Glutamatergic neuron (in vitro differentiated cells): Measurements from ENCODE around the gene STRN4. TPM values are rescaled to one million over a fixed set of nuclear protein-coding genes. Genes with fewer than 3 reads are reported as not detected.

Experiments used
- DNase-seq: peaks from one replicate; pipeline ENCODE4 v3.0.0; 2022
- H3K27ac Mint-ChIP-seq: one replicate; pipeline ENCODE4 v1.8.0; 2020; ENCODE audit warnings: mild to moderate bottlenecking, mixed read lengths, inconsistent platforms; ENCODE audit not compliant: unreplicated experiment
- H3K27me3 Mint-ChIP-seq: one replicate; pipeline ENCODE4 v1.8.0; 2020; ENCODE audit warnings: mild to moderate bottlenecking, moderate library complexity, mixed read lengths, inconsistent platforms; ENCODE audit not compliant: unreplicated experiment
- H3K36me3 Mint-ChIP-seq: one replicate; pipeline ENCODE4 v1.8.0; 2020; ENCODE audit warnings: mild to moderate bottlenecking, mixed read lengths, inconsistent platforms; ENCODE audit not compliant: unreplicated experiment
- H3K4me1 Mint-ChIP-seq: one replicate; pipeline ENCODE4 v1.8.0; 2020; ENCODE audit warnings: mild to moderate bottlenecking, low read depth, mixed read lengths, inconsistent platforms; ENCODE audit not compliant: unreplicated experiment
- H3K4me3 Mint-ChIP-seq: one replicate; pipeline ENCODE4 v1.8.0; 2020; ENCODE audit warnings: mild to moderate bottlenecking, mixed read lengths, inconsistent platforms; ENCODE audit not compliant: unreplicated experiment
- H3K9me3 Mint-ChIP-seq: one replicate; pipeline ENCODE4 v1.8.0; 2020; ENCODE audit warnings: mild to moderate bottlenecking, moderate library complexity, mixed read lengths, inconsistent platforms; ENCODE audit not compliant: unreplicated experiment
- CTCF ChIP-seq: fragments of 200-600 bp; sonication (generic); IDR thresholded peaks from one replicate; pipeline ENCODE4 v1.5.0; 2021; ENCODE audit not compliant: partially characterized antibody, unreplicated experiment
- long read RNA-seq: library from polyadenylated mRNA; unstranded; transcript quantifications from one replicate; pipeline ENCODE4 v2.0.0, GENCODE V29; 2020; ENCODE audit not compliant: unreplicated experiment
- total RNA-seq: library from RNA; stranded (reverse); fragmentation: NEBNext Ultra II Directional; extraction: Animal tissue kit (Norgen Biotek cat#: 25700); gene quantifications from one replicate; pipeline ENCODE4 v1.2.1, GENCODE V29; 2021; ENCODE audit not compliant: unreplicated experiment

STRN4 gene
- 117 TPM for total RNA-seq
- long read RNA-seq, transcript STRN4-222 (1 exons, 2,240 nt) = major isoform, 5 of 8 reads
- long read RNA-seq, partial matches to known transcripts = 3 of 8 reads
- long read RNA-seq, other reads (novel, unspliced or antisense) = 0 of 8 reads

- peak; percentile 60 for DNase-seq
- Mint-ChIP-seq H3K4me3 (peak within 1 kb of the TSS; percentile 93), H3K27me3 (peaks cover 7% of the 10 kb centered on the region), H3K4me1 (peaks cover 12% of the 10 kb centered on the region), H3K36me3 (no peaks in the 10 kb centered on the region), H3K9me3 (peaks cover 11% of the 10 kb centered on the region), H3K27ac (peak within 1 kb of the TSS; percentile 84)
- TF ChIP-seq CTCF = no peak
These were observed at the start of gene STRN4 for GRCh38 chr19:46746281-46747057. TSS of gene STRN4 (minus strand) at chr19:46746450. CDS start at chr19:46746430, 20 bp downstream.

GRCh38 chr19:46791944-46792343 lies 45.7 kb upstream of the STRN4 start:
- no peak for TF ChIP-seq CTCF
- Mint-ChIP-seq H3K4me1 (peaks cover 7% of the 10 kb centered on the region), H3K27me3 (peaks cover 2% of the 10 kb centered on the region), H3K4me3 (no peak overlapping the region), H3K27ac (peak overlapping the region; percentile 22), H3K36me3 (no peaks in the 10 kb centered on the region), H3K9me3 (peaks cover under 1% of the 10 kb centered on the region)
- no peak for DNase-seq

GRCh38 chr19:46789371-46789770 lies 43.1 kb upstream of the STRN4 start:
- Mint-ChIP-seq H3K4me1 (peaks cover 8% of the 10 kb centered on the region), H3K9me3 (peaks cover 5% of the 10 kb centered on the region), H3K27ac (no peak overlapping the region), H3K27me3 (peaks cover 3% of the 10 kb centered on the region), H3K36me3 (no peaks in the 10 kb centered on the region), H3K4me3 (peak overlapping the region; percentile 46)
- no peak for TF ChIP-seq CTCF
- DNase-seq = no peak

GRCh38 chr19:46788968-46789338 lies 42.7 kb upstream of the STRN4 start:
- peak overlapping the region; percentile 30 for H3K4me3 Mint-ChIP-seq
- H3K27ac Mint-ChIP-seq = no peak overlapping the region
- peaks cover 8% of the 10 kb centered on the region for H3K4me1 Mint-ChIP-seq
- no peak for DNase-seq
- H3K9me3 Mint-ChIP-seq = peaks cover 5% of the 10 kb centered on the region
- peaks cover 3% of the 10 kb centered on the region for H3K27me3 Mint-ChIP-seq
- no peaks in the 10 kb centered on the region for H3K36me3 Mint-ChIP-seq
- no peak for TF ChIP-seq CTCF
